BE2C (cell line): ENCODE results near the gene TST.

Experiments used
- DNase-seq: peaks from one replicate; pipeline ENCODE4 v3.0.0-alpha.2; 2020
- H3K27me3 ChIP-seq: fragments of 250-450 bp; sonication (Bioruptor Pico); 2 replicates; pipeline ENCODE4 v1.5.1; 2020; ENCODE audit warnings: mild to moderate bottlenecking
- H3K36me3 ChIP-seq: fragments of 250-450 bp; sonication (Bioruptor Pico); 2 replicates; pipeline ENCODE4 v1.5.1; 2020; ENCODE audit warnings: mild to moderate bottlenecking
- H3K4me1 ChIP-seq: fragments of 250-450 bp; sonication (Bioruptor Pico); 2 replicates; pipeline ENCODE4 v1.5.1; 2020
- H3K4me3 ChIP-seq: 2 replicates; pipeline ENCODE4 v1.5.1; 2011; ENCODE audit warnings: low read depth, low read length
- H3K9me3 ChIP-seq: fragments of 250-450 bp; sonication (Bioruptor Pico); 2 replicates; pipeline ENCODE4 v1.5.1; 2020
- TF ChIP-seq, protein P1 (sequence below): IDR thresholded peaks from 2 replicates; pipeline ENCODE4 v1.5.1; 2012; ENCODE audit warnings: mild to moderate bottlenecking, low read depth, low read length

The TST gene

DNA sequence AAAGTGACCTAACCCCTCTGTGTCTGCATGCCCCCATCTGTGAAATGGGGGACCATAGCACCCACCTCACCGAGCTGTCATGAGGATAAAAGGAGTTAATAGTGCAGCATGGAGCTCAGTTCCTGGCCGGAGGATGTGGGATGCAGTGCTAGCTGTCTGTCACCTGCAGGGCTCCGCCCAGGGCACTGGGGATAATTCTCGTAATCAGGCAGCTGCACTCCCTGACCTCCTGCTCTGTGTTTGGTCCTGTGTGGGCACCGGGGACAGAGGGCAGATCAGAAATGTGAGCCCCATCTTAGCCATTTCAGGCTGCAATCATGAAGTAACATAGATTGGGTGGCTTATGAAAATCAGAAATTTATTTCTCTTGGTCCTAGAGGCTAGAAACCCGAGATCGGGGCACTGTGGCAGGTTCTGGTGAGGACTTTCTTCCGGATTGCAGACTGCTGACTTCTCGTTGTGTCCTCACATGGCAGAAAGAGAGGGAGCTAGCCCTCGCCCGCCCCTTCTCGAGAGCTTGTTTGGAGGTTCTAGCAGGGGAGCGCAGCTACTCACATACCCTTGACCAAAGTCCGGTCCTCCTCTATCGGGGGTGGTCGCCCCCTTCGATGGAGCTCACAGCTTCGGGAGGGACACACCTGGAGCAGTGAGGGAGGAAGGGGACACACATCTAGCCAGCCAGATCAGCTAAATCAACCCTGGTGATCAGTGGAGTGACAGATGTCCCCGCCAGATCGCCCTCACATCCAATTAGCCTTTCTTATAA, 35.5 kb upstream of the TST start:
- Histone ChIP-seq H3K36me3 (peaks cover 8% of the 10 kb centered on the region), H3K4me3 (no peak overlapping the region), H3K27me3 (no peaks in the 10 kb centered on the region), H3K4me1 (peaks cover 5% of the 10 kb centered on the region), H3K9me3 (no peaks in the 10 kb centered on the region)
- no peak for DNase-seq
- TF ChIP-seq, protein P1, sequence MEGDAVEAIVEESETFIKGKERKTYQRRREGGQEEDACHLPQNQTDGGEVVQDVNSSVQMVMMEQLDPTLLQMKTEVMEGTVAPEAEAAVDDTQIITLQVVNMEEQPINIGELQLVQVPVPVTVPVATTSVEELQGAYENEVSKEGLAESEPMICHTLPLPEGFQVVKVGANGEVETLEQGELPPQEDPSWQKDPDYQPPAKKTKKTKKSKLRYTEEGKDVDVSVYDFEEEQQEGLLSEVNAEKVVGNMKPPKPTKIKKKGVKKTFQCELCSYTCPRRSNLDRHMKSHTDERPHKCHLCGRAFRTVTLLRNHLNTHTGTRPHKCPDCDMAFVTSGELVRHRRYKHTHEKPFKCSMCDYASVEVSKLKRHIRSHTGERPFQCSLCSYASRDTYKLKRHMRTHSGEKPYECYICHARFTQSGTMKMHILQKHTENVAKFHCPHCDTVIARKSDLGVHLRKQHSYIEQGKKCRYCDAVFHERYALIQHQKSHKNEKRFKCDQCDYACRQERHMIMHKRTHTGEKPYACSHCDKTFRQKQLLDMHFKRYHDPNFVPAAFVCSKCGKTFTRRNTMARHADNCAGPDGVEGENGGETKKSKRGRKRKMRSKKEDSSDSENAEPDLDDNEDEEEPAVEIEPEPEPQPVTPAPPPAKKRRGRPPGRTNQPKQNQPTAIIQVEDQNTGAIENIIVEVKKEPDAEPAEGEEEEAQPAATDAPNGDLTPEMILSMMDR: no peak

DNA sequence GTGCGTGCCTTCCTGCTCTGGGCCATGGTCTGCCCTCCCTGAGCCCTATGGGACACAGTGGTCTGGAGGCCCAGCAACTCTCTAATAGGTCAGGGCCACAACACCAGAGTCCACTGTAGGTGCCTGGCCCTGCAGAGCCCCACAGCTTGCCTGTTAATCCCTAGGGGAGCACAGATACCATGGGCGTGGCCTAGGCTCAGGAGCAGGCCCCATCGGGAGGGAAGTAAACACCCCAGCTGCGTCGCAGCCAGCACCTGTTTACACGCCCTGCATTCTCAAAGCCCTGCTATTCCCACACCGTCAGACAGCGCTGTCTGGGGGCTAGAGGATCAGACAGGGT, 34.8 kb upstream of the TST start:
- DNase-seq: no peak
- H3K36me3 ChIP-seq: peaks cover 8% of the 10 kb centered on the region
- no peaks in the 10 kb centered on the region for H3K9me3 ChIP-seq
- no peak overlapping the region for H3K4me3 ChIP-seq
- TF ChIP-seq, protein P1: no peak
- no peaks in the 10 kb centered on the region for H3K27me3 ChIP-seq
- peaks cover 5% of the 10 kb centered on the region for H3K4me1 ChIP-seq

DNA sequence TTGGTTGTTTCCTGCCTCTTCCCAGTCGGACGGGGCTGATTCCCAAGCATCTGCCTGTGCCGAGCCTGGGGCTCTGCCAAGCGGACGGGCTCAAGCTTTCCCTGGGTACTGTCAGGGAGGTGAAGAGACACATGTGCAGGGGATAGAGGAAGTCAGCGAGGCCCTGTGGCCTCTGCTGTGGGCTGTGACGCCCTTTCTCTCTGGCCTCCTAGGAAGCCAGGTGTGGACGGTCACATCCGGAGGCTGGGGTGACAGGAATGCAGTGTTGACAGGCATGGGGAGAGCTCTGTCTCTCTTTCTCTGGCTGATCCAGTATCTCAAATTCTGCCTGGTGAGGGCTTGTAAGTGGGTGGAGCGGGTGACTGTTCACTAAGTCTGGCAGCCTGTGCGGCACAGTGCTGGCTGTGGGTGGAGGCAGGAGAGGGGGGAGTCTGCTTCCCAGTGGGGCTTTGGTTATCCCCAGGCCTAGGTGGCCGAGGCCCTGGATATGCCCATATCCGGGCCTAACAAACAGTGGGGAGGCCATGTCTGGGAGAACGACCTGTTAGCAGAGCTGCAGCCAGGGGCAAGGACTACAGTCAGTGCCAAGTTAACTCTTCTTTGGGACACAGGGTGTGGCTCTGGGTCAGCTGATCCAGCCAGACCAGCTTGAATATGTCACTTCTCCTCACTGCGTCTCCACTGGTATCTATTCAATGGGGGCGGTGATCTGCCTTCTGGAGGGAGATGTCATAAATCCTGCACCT, 34.2 kb upstream of the TST start:
- peaks cover 8% of the 10 kb centered on the region for H3K36me3 ChIP-seq
- peaks cover 5% of the 10 kb centered on the region for H3K4me1 ChIP-seq
- TF ChIP-seq, protein P1: no peak
- no peak for DNase-seq
- no peaks in the 10 kb centered on the region for H3K27me3 ChIP-seq
- no peaks in the 10 kb centered on the region for H3K9me3 ChIP-seq
- H3K4me3 ChIP-seq: no peak overlapping the region

DNA sequence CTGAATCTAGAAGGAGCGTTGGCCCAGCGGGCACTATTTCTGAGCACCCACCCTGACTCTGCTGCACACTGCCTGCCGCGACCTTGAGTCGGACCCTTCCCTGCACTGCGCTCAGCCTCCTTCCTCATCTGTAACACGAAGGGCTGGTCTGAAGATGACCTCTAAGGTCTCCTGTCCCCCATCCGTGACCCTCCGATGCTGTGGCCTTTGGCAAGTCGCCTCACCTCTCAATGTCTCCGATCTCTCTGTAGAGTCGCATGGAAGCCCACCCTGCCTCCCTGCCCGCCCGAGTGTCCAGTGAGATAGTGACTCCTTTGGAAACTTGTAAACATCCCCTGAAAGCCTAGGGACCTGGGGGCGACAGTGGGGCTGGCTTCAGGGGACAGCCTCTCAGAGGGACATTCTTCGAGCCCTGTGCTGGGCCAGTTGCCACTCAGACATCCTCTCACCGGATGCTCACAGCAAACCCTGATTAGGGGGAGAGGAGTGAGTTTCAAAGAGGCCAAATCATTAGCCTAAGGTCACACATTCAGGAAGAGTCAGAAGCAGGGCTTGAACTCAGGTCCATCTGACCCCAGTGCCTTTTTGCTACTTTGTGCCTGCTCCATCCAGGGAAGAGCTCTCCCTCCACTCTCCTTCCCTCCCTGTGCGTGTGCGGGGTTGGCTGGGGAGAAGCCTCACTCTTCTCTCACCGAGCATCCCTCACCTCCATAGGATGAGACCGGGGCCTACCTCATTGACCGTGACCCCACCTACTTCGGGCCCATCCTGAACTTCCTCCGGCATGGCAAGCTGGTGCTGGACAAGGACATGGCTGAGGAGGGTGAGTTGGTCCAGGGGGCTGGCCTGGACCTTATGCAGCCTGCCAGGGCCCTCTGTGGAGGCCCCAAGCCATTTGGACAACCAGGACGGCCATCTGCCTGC, 33.4 kb upstream of the TST start:
- Histone ChIP-seq H3K27me3 (no peaks in the 10 kb centered on the region), H3K9me3 (no peaks in the 10 kb centered on the region), H3K36me3 (peaks cover 8% of the 10 kb centered on the region), H3K4me3 (peak overlapping the region; percentile 71), H3K4me1 (peaks cover 5% of the 10 kb centered on the region)
- no peak for DNase-seq
- TF ChIP-seq, protein P1: no peak

DNA sequence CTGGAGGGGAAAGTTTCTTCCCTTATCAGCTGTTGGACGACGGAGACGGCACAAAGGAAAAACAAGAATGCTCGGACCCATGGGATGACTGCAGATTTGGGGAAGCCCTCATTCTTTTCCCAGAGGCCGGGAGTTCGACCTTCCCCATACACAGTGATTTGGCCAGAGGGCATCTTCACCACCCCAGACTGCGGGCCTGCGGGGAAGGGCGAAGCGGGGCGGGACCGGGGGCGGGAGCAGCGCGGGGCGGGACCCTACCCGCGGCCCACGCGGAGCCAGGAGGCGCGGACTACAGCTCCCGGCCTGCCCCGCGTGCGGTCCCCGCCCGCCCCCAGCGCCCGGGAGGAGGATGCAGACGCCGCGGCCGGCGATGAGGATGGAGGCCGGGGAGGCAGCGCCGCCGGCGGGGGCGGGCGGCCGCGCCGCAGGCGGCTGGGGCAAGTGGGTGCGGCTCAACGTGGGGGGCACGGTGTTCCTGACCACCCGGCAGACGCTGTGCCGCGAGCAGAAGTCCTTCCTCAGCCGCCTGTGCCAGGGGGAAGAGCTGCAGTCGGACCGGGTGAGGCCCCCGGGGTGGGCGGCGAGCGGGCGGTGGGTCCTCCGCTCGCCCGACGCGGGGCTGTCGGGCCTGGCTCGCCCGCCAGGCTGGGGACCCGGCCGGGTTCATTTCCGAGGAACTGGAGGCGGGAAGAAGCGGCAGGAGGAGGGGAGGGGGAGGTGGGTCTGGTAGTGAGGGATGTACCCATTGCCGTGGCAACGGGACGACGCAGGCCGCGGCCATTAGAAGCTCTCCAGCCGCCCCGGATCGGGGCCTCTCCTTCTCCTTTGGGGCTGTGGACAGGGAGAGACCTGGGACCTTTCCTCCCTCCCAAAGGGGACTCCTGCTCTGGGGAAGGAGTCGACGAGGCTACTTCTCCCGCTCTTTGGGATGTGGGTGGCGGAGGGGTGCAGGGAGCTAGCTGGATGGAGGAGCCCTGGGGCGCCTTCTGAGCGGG, 32.4 kb upstream of the TST start, which contains the start of gene KCTD17:
Gene KCTD17, plus strand, starts transcription at position 352 of the 995 bp plus-strand sequence. Its CDS starts 19 bp downstream, at position 371.
- H3K4me3 ChIP-seq: peak within 1 kb of the TSS; percentile 71
- peak; percentile 86 for DNase-seq
- peaks cover 3% of the 10 kb centered on the region for H3K36me3 ChIP-seq
- H3K9me3 ChIP-seq: no peaks in the 10 kb centered on the region
- H3K27me3 ChIP-seq: no peaks in the 10 kb centered on the region
- TF ChIP-seq, protein P1: no peak
- peaks cover 5% of the 10 kb centered on the region for H3K4me1 ChIP-seq
